Stomach (tissue), 19 donors: ENCODE results near the gene MC4R. TPM values are rescaled to one million over a fixed set of nuclear protein-coding genes. Genes with fewer than 3 reads are reported as not detected.
"Not testable (repeated sequence)": the region's sequence is repeated elsewhere in the genome, so short reads cannot be mapped to it uniquely, and the experiment has no call there.

Experiments used
- DNase-seq, 2 donors: peaks; one replicate each; pipeline versions ENCODE4 v3.0.0 to v3.0.0-alpha.2; 2013 to 2019
- H3K27ac ChIP-seq, 5 donors: fragments of 200-600 bp in 4 of 5; sonication (generic) in 4 of 5; one replicate each; pipeline ENCODE4 v1.5.1; 2013 to 2019; ENCODE audit warnings: mild to moderate bottlenecking in 1 of 5, moderate library complexity in 1 of 5
- H3K27me3 ChIP-seq, 3 donors: fragments of 200-600 bp; sonication (generic); one replicate each; pipeline ENCODE4 v1.5.1; 2017 to 2019; ENCODE audit warnings: mixed run types in 1 of 3
- H3K36me3 ChIP-seq, 4 donors: fragments of 200-600 bp; sonication (generic); 1 replicate in 3 of 4; 2 replicates in 1 of 4; pipeline ENCODE4 v1.5.1; 2016 to 2019
- H3K4me1 ChIP-seq, 4 donors: fragments of 200-600 bp; sonication (generic); one replicate each; pipeline ENCODE4 v1.5.1; 2016 to 2019
- H3K4me3 ChIP-seq, 4 donors: fragments of 200-600 bp; sonication (generic) in 3 of 4; one replicate each; pipeline ENCODE4 v1.5.1; 2016 to 2019; ENCODE audit warnings: mild to moderate bottlenecking in 1 of 4
- H3K9me3 ChIP-seq, 4 donors: fragments of 200-600 bp; sonication (generic); one replicate each; pipeline ENCODE4 v1.5.1; 2016 to 2019
- EP300 ChIP-seq: sonication (generic); formaldehyde crosslinking; IDR thresholded peaks from one replicate; pipeline ENCODE4 v1.6.1; 2017; ENCODE audit warnings: antibody characterized with exemption
- POLR2A ChIP-seq, 4 donors: fragments of 450-650 bp; IDR thresholded peaks; one replicate each; pipeline ENCODE4 v1.6.1; 2016; ENCODE audit warnings: antibody characterized with exemption in 4 of 4, control low read depth in 2 of 4, mild to moderate bottlenecking in 1 of 4, moderate library complexity in 1 of 4
- POLR2AphosphoS5 ChIP-seq, 3 donors: sonication (generic); formaldehyde crosslinking; IDR thresholded peaks; one replicate each; pipeline ENCODE4 v1.6.1; 2016; ENCODE audit warnings: antibody characterized with exemption in 3 of 3
- WGBS, 5 donors: extraction: QIAGEN DNeasy Blood & Tissue Kit in 3 of 5; methylation state at CpG; one replicate each; pipeline versions ENCODE4 v1.1.5 to v1.1.7; 2013 to 2018; 5-methylcytosine and 5-hydroxymethylcytosine counted together
- intact Hi-C: fragments of 100-400 bp; cut with DNase I; formaldehyde crosslinking; loops from one replicate; pipeline ENCODE4 v1.15.1; 2023; ENCODE audit warnings: low total_unique reads
- long read RNA-seq, 10 donors: transcript quantifications; one replicate each; lab custom pipeline, GENCODE V29; 2026
- polyA plus RNA-seq, 3 donors: library from polyadenylated mRNA; stranded (reverse); fragments of 200-250 nt; gene quantifications; one replicate each; pipeline ENCODE4 v1.2.3, GENCODE V29; 2013
- total RNA-seq, 5 donors: library from RNA; depleted of rRNA; stranded (reverse); fragments of >200 nt; gene quantifications; one replicate each; pipeline versions ENCODE4 v1.1.0 to v1.2.3, GENCODE V29; 2014 to 2016
- TF ChIP-seq, protein P1 (sequence below), 7 experiments: fragments of 450-650 bp in 4 of 7; fragments of 200-600 bp in 3 of 7; sonication (generic) in 3 of 7; IDR thresholded peaks; one replicate each; pipeline ENCODE4 v1.5.1; 2016 to 2019; ENCODE audit warnings: antibody characterized with exemption in 7 of 7, control low read depth in 2 of 7, mild to moderate bottlenecking in 1 of 7
- donor health status: healthy with polysubstance abuse.
- donor health status: Bipolar disorder and iron deficiency.
- donor health status: healthy.

The MC4R gene
- under 1 TPM in 1 of 5 donors, not detected in 4; 0.73 TPM for total RNA-seq
- polyA plus RNA-seq = not detected
- long read RNA-seq, donor 1 = 0 reads
- long read RNA-seq, donor 2 = 0 reads
- long read RNA-seq, donor 3 = 0 reads
- long read RNA-seq, donor 4 = 0 reads
- long read RNA-seq, donor 5 = 0 reads
- long read RNA-seq, donor 6, partial matches to known transcripts = 0 of 2 reads
- long read RNA-seq, donor 6, other reads (novel, unspliced or antisense) = 0 of 2 reads
- long read RNA-seq, donor 7 = 0 reads
- long read RNA-seq, donor 8 = 0 reads
- long read RNA-seq, donor 9 = 0 reads
- long read RNA-seq, donor 10 = 0 reads

DNA sequence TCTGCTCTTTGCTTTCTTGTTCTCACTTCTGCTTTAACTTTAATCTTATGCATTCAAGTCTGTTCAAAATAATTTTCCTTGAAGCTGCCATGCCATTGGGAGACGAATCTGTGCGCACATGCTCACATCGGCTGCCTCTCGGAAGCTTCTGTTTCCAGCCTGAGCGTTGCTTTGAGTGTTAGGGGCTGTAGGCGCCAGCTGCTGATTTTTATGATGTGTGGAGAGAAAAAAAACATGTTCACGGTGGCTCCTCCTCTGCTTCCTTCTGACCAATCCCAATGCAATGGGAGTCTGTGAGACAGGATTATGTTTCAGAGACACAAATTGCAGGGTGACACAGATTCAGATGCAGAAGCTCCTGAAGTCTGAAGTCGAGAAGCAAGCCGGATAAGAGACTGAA, at the start of gene MC4R:
Gene MC4R (minus strand): TSS at position 180 of the 400 bp plus-strand sequence. CDS start 426 bp downstream, outside the sequence.
- Histone ChIP-seq H3K9me3 (no peaks in the 10 kb centered on the region), H3K27me3 (no peaks in the 10 kb centered on the region), H3K4me3 (peak within 1 kb of the TSS in 2 of 4 donors; percentile 0 to 11), H3K4me1 (no peaks in the 10 kb centered on the region), H3K27ac (no peak within 1 kb of the TSS), H3K36me3 (no peaks in the 10 kb centered on the region)
- intact Hi-C loops = no loop called here
- no peak for TF ChIP-seq POLR2AphosphoS5 (IDR thresholded peaks at IDR 0.05)
- TF ChIP-seq EP300 = no peak
- no peak for TF ChIP-seq POLR2A (IDR thresholded peaks at IDR 0.05)
- TF ChIP-seq, protein P1, sequence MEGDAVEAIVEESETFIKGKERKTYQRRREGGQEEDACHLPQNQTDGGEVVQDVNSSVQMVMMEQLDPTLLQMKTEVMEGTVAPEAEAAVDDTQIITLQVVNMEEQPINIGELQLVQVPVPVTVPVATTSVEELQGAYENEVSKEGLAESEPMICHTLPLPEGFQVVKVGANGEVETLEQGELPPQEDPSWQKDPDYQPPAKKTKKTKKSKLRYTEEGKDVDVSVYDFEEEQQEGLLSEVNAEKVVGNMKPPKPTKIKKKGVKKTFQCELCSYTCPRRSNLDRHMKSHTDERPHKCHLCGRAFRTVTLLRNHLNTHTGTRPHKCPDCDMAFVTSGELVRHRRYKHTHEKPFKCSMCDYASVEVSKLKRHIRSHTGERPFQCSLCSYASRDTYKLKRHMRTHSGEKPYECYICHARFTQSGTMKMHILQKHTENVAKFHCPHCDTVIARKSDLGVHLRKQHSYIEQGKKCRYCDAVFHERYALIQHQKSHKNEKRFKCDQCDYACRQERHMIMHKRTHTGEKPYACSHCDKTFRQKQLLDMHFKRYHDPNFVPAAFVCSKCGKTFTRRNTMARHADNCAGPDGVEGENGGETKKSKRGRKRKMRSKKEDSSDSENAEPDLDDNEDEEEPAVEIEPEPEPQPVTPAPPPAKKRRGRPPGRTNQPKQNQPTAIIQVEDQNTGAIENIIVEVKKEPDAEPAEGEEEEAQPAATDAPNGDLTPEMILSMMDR (IDR thresholded peaks at IDR 0.05) = no peak
- DNase-seq = peak in 1 of 2 donors; percentile 83
- 7 to 12% (median 8%) methylated on average over 9 of the region's 9 CpGs for WGBS, 5 donors

DNA sequence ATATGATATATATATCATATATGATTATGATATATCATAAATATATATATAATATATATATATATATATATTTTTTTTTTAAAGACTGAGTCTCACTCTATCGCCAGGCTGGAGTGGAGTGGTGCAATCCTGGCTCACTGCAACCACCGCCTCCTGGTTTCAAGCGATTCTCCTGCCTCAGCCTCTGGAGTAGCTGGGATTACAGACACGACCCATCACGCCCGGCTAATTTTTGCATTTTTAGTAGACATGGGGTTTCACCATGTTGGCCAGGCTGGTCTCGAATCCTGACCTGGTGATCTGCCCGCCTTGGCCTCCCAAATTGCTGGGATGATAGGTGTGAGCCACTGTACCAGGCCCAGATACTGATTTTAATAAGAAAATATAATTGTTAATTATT, 49.7 kb upstream of the MC4R start:
- DNase-seq, H3K4me1 ChIP-seq, intact Hi-C loops, H3K36me3 ChIP-seq, H3K9me3 ChIP-seq, H3K27ac ChIP-seq, H3K4me3 ChIP-seq, H3K27me3 ChIP-seq: not testable (repeated sequence)
- WGBS, 5 donors = 90 to 95% (median 92%) methylated on average over 8 of the region's 8 CpGs

DNA sequence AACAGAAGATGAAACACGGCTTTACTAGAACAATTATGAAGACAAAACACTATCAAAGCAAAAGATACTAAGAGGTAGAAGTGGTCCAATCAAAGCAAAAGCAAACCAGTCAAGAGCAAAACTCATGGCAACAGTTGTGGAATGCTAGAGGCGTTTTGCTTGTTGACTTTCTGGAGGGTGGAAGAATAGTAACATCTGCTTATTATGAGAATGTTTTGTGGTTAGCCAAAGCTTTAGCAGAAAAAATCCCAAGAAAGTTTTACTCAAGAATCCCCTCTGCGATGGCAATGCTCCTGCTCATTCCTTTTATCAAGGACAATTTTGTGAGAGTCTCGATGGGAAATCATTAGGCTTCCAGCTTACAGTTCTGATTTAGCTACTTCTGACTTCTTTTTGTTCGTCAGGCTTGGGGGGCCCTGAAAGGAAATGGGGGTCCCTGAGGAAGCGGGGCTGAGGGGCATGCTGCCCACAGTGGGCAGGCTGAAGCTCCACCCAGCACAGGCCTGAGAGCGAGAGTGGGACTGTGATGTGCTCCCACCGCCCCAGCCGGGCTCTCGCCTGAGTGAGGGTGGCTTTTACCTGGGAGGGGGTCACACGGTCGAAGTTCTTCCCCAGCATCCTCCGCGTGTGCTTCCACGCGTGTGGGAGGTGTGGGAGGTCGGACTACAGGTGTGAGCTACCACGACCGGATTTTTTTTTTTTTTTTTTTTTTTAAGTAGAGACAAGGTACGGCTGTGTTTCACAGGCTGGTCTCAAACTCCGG, 49.0 kb upstream of the MC4R start:
- Histone ChIP-seq H3K36me3 (no peaks in the 10 kb centered on the region), H3K9me3 (no peaks in the 10 kb centered on the region), H3K27me3 (no peaks in the 10 kb centered on the region), H3K27ac (no peak overlapping the region), H3K4me1 (no peaks in the 10 kb centered on the region), H3K4me3 (no peak overlapping the region)
- 80 to 87% (median 86%) methylated on average over 20 to 21 of the region's 21 CpGs for WGBS, 5 donors
- intact Hi-C loops = no loop called here
- no peak for DNase-seq
- TF ChIP-seq EP300 = no peak
- TF ChIP-seq POLR2A (IDR thresholded peaks at IDR 0.05) = no peak
- TF ChIP-seq, protein P1 (IDR thresholded peaks at IDR 0.05) = no peak
- TF ChIP-seq POLR2AphosphoS5 (IDR thresholded peaks at IDR 0.05) = no peak

DNA sequence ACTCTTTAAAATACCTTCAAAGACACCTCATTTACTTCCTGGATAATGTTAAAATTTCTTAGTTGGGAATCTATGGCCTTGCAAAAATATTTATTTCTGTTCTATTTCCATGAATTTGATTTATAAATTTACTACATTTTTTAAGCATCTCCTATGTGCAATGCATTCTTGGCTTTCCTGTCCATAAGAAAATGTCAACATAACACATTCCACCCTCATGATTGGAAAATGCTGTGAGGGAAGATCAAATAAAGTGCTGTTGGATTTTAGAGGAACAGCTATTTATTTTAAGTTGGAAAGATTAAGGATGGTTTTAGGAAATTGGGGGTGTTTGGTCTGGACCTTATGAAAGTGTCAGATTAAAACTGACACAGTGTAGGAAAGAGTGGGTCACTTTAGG, 45.4 kb upstream of the MC4R start:
- Histone ChIP-seq H3K4me3 (no peak overlapping the region), H3K36me3 (no peaks in the 10 kb centered on the region), H3K27me3 (no peaks in the 10 kb centered on the region), H3K4me1 (no peaks in the 10 kb centered on the region), H3K9me3 (no peaks in the 10 kb centered on the region), H3K27ac (no peak overlapping the region)
- no peak for DNase-seq
- TF ChIP-seq POLR2A (IDR thresholded peaks at IDR 0.05) = no peak
- TF ChIP-seq EP300 = no peak
- TF ChIP-seq POLR2AphosphoS5 (IDR thresholded peaks at IDR 0.05) = no peak
- TF ChIP-seq, protein P1 (IDR thresholded peaks at IDR 0.05) = no peak
- intact Hi-C loops = no loop called here
